Measurements from ENCODE around the gene CIZ1. TPM values are rescaled to one million over a fixed set of nuclear protein-coding genes. Genes with fewer than 3 reads are reported as not detected.

The CIZ1 gene
- total and polyA plus RNA-seq, 8 donors = 56.5 to 87.9 (median 77.4) TPM

GRCh38 chr9:128117613-128118471 is 73.5 kb downstream of the CIZ1 start:
- intact Hi-C loops (cut with DNase I) = loop anchor here in 2 of 3 donors (5.0 kb wide), 1 partner anchor 176 kb away; no protein-coding TSS in a partner anchor
- no peak overlapping the region for H3K27ac ChIP-seq
- peaks cover 0 to 13% (median 6%) of the 10 kb centered on the region in 3 donors for H3K36me3 ChIP-seq

DNA sequence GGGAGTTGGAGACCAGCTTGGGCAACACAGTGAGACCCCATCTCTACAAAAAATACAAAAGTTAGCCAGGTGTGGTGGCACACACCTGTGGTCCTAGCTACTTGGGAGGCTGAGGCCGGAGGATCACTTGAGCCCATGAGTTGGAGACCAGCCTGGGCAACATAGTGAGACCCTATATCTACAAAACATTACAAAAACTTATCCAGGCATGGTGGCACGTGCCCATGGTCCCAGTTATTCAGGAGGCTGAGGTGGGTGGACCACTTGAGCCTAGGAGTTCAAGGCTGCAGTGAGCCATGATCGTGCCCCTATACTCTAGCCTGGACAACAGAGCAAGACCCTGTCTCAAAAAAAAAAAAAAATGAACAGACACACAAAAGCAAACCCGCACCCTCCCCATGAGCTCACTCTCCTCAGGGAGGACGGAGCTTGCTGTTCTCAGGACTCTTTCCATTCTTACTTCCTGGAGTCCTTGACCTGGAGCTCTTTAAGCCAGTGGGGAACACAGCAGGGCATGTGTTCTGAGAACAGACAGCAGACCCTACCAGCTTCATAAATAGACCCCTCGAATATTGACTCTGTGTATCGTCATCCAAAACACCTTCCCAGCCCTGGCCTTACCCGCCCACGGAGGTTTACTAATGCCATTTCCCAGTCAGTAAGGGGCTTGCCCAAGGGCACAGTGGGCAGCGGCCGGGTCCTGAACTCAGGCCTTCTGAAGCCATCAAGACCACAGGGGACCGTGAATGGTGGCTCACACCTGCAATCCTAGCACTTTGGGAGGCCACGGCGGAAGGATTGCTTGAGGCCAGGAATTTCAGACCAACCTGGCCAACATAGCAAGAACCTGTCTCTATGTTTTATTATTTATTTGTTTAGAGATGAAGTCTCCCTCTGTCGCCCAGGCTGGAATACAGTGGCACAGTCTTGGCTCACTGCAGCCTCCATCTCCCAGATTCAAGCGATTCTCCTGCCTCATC is 75.0 kb downstream of the CIZ1 start:
- H3K9me3 ChIP-seq = no peaks in the 10 kb centered on the region
- FAIRE-seq (no peak), DNase-seq (peak in 4 of 6 donors; percentile 19 to 62 (median 30)), ATAC-seq (no peak)
- peaks cover 3 to 24% (median 15%) of the 10 kb centered on the region in 3 donors for H3K4me1 ChIP-seq
- no peaks in the 10 kb centered on the region for H3K27me3 ChIP-seq
- H3K27ac ChIP-seq = peak overlapping the region in 2 of 4 donors; percentile 92
- intact Hi-C loops (cut with DNase I) = loop anchor here in 2 of 3 donors (5.0 kb wide), 1 partner anchor 174 kb away; no protein-coding TSS in a partner anchor
- TF ChIP-seq, protein P1, sequence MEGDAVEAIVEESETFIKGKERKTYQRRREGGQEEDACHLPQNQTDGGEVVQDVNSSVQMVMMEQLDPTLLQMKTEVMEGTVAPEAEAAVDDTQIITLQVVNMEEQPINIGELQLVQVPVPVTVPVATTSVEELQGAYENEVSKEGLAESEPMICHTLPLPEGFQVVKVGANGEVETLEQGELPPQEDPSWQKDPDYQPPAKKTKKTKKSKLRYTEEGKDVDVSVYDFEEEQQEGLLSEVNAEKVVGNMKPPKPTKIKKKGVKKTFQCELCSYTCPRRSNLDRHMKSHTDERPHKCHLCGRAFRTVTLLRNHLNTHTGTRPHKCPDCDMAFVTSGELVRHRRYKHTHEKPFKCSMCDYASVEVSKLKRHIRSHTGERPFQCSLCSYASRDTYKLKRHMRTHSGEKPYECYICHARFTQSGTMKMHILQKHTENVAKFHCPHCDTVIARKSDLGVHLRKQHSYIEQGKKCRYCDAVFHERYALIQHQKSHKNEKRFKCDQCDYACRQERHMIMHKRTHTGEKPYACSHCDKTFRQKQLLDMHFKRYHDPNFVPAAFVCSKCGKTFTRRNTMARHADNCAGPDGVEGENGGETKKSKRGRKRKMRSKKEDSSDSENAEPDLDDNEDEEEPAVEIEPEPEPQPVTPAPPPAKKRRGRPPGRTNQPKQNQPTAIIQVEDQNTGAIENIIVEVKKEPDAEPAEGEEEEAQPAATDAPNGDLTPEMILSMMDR (IDR thresholded peaks at IDR 0.05) = no peak
- WGBS, 2 donors = 84 to 86% methylated on average over 16 of the region's 16 CpGs
- H3K4me3 ChIP-seq = no peak overlapping the region
- no peaks in the 10 kb centered on the region for H3K36me3 ChIP-seq

More at GRCh38 chr9:128117613-128118471, 73.5 kb downstream of the CIZ1 start:
- ATAC-seq (peak; percentile 46 to 74 (median 68)), FAIRE-seq (no peak), DNase-seq (peak; percentile 88 to 100 (median 96))
- TF ChIP-seq, protein P1 (IDR thresholded peaks at IDR 0.05) = peak; percentile 100
- H3K27me3 ChIP-seq = no peaks in the 10 kb centered on the region
- H3K4me1 ChIP-seq = peaks cover 3 to 24% (median 15%) of the 10 kb centered on the region in 3 donors
- 17 to 20% methylated on average over 27 of the region's 27 CpGs for WGBS, 2 donors
- no peaks in the 10 kb centered on the region for H3K9me3 ChIP-seq
- no peak overlapping the region for H3K4me3 ChIP-seq

Other genes with a start within 250 kb of the CIZ1 start
- 10 to 100 TPM; 47.7 to 85.4 (median 69.1) TPM for gene EEIG1, start 210.6 kb downstream of the CIZ1 start, total RNA-seq
- 10 to 100 TPM; 25.4 to 56.5 TPM for gene EEIG1, start 210.6 kb downstream of the CIZ1 start, polyA plus RNA-seq
- gene NAIF1, start 124.3 kb downstream of the CIZ1 start, total RNA-seq = 1 to 10 TPM; 3.0 to 6.2 (median 3.8) TPM
- gene NAIF1, start 124.3 kb downstream of the CIZ1 start, polyA plus RNA-seq = 1 to 10 TPM; 6.4 to 6.8 TPM
- 100 to 1,000 TPM in 1 of 6 donors, 10 to 100 TPM in 3, 1 to 10 TPM in 2; 6.8 to 134 (median 12.6) TPM for gene SLC25A25, start 123.3 kb downstream of the CIZ1 start, total RNA-seq
- 10 to 100 TPM; 73.6 to 82.8 TPM for gene SLC25A25, start 123.3 kb downstream of the CIZ1 start, polyA plus RNA-seq
- 10 to 100 TPM; 25.4 to 43.1 (median 34.2) TPM for gene PTGES2, start 63.8 kb downstream of the CIZ1 start, total RNA-seq
- 10 to 100 TPM; 66.0 to 78.5 TPM for gene PTGES2, start 63.8 kb downstream of the CIZ1 start, polyA plus RNA-seq
- gene LCN2, start 42.1 kb downstream of the CIZ1 start, total RNA-seq = 100 to 1,000 TPM in 1 of 6 donors, 10 to 100 TPM in 3, 1 to 10 TPM in 2; 6.3 to 158 (median 45.7) TPM
- gene LCN2, start 42.1 kb downstream of the CIZ1 start, polyA plus RNA-seq = 10 to 100 TPM; 46.8 to 75.1 TPM
- 10 to 100 TPM; 23.1 to 38.3 (median 30.9) TPM for gene BBLN, start 31.3 kb downstream of the CIZ1 start, total RNA-seq
- 100 to 1,000 TPM in 1 of 2 donors, 10 to 100 TPM in 1; 86.1 to 133 TPM for gene BBLN, start 31.3 kb downstream of the CIZ1 start, polyA plus RNA-seq
- gene DNM1, start 11.8 kb upstream of the CIZ1 start, total RNA-seq = 10 to 100 TPM in 3 of 6 donors, 1 to 10 TPM in 3; 5.8 to 19.3 (median 10.0) TPM
- gene DNM1, start 11.8 kb upstream of the CIZ1 start, polyA plus RNA-seq = 10 to 100 TPM; 19.6 to 23.1 TPM
- 10 to 100 TPM; 37.9 to 64.0 (median 55.0) TPM for gene GOLGA2, start 84.4 kb upstream of the CIZ1 start, total RNA-seq
- 100 to 1,000 TPM in 1 of 2 donors, 10 to 100 TPM in 1; 97.0 to 105 TPM for gene GOLGA2, start 84.4 kb upstream of the CIZ1 start, polyA plus RNA-seq
- 1 to 10 TPM; 6.3 to 9.6 (median 6.8) TPM for gene SWI5, start 84.7 kb upstream of the CIZ1 start, total RNA-seq
- 10 to 100 TPM; 10.5 to 20.2 TPM for gene SWI5, start 84.7 kb upstream of the CIZ1 start, polyA plus RNA-seq
- gene TRUB2, start 130.9 kb upstream of the CIZ1 start, total RNA-seq = 10 to 100 TPM in 4 of 6 donors, 1 to 10 TPM in 2; 6.6 to 16.5 (median 13.8) TPM
- gene TRUB2, start 130.9 kb upstream of the CIZ1 start, polyA plus RNA-seq = 10 to 100 TPM; 10.2 to 12.1 TPM
- 10 to 100 TPM; 23.1 to 38.9 (median 27.4) TPM for gene COQ4, start 131.3 kb upstream of the CIZ1 start, total RNA-seq
- gene COQ4, start 131.3 kb upstream of the CIZ1 start, polyA plus RNA-seq = 100 to 1,000 TPM in 1 of 2 donors, 10 to 100 TPM in 1; 82.6 to 103 TPM
- gene SLC27A4, start 149.0 kb upstream of the CIZ1 start, total RNA-seq = 10 to 100 TPM in 5 of 6 donors, 1 to 10 TPM in 1; 9.6 to 14.2 (median 12.4) TPM
- 10 to 100 TPM; 18.6 to 32.9 TPM for gene SLC27A4, start 149.0 kb upstream of the CIZ1 start, polyA plus RNA-seq
- 10 to 100 TPM; 30.9 to 46.1 (median 34.0) TPM for gene URM1, start 179.8 kb upstream of the CIZ1 start, total RNA-seq
- gene URM1, start 179.8 kb upstream of the CIZ1 start, polyA plus RNA-seq = 10 to 100 TPM; 18.5 to 32.9 TPM
- 10 to 100 TPM; 13.0 to 29.9 (median 16.6) TPM for gene CERCAM, start 229.3 kb upstream of the CIZ1 start, total RNA-seq
- 10 to 100 TPM; 21.3 to 24.7 TPM for gene CERCAM, start 229.3 kb upstream of the CIZ1 start, polyA plus RNA-seq

Data from pancreas (tissue), 10 donors.